IMR-90 (cell line): Measurements from ENCODE around the gene GNAO1. TPM values are rescaled to one million over a fixed set of nuclear protein-coding genes. Genes with fewer than 3 reads are reported as not detected.

Experiments
- ATAC-seq: fragments of 200-7000 bp; cut with Tn5 transposase; 2 replicates; pipeline ENCODE4 v1.9.1; 2020; ENCODE audit warnings: low read depth, mild to moderate bottlenecking, moderate library complexity
- BruUV-seq: library from RNA; stranded (reverse); fragments of 400-500 nt; replicated peaks from 2 replicates; lab custom pipeline; 2021; lab: Mats Ljungman, UMichigan
- CTCF ChIA-PET: fragments of 300-600 bp; formaldehyde crosslinking; extraction: SDS; loops from one replicate; lab custom pipeline; 2021; ENCODE audit warnings: antibody characterized with exemption; lab: Yijun Ruan, JAX
- POLR2A ChIA-PET: fragments of 300-600 bp; sonication (Branson Sonifier 250); formaldehyde crosslinking; loops from one replicate; lab custom pipeline; 2022; ENCODE audit warnings: antibody characterized with exemption; ENCODE audit not compliant: unreplicated experiment; lab: Charles Lee
- DNase-seq: peaks from one replicate; pipeline ENCODE4 v3.0.0; 2013
- H2AFZ ChIP-seq: replicated peaks from 2 replicates; pipeline ENCODE3; 2013; ENCODE audit warnings: low read length, mild to moderate bottlenecking; ENCODE audit not compliant: poor library complexity
- H2AK5ac ChIP-seq: 2 replicates; pipeline ENCODE4 v1.6.1; 2013; ENCODE audit warnings: low read depth, low read length, inconsistent platforms
- H2AK9ac ChIP-seq: replicated peaks from 2 replicates; pipeline ENCODE3; 2013; ENCODE audit warnings: mild to moderate bottlenecking, low read depth, low read length, moderate library complexity; ENCODE audit not compliant: poor library complexity
- H2BK120ac ChIP-seq: 2 replicates; pipeline ENCODE4 v1.6.1; 2013; ENCODE audit warnings: low read depth, low read length, inconsistent platforms
- H2BK15ac ChIP-seq: 3 replicates; pipeline ENCODE4 v1.6.1; 2013; ENCODE audit warnings: low read depth, low read length, inconsistent platforms
- H2BK20ac ChIP-seq: 2 replicates; pipeline ENCODE4 v1.6.1; 2013; ENCODE audit warnings: low read depth, mild to moderate bottlenecking, inconsistent platforms, low read length, moderate library complexity
- H2BK5ac ChIP-seq: 2 replicates; pipeline ENCODE4 v1.6.1; 2013; ENCODE audit warnings: mild to moderate bottlenecking, low read depth, low read length, inconsistent platforms; ENCODE audit not compliant: poor library complexity, severe bottlenecking
- H3K14ac ChIP-seq: replicated peaks from 2 replicates; pipeline ENCODE4 v1.6.1; 2013; ENCODE audit warnings: low read depth, low read length, inconsistent platforms
- H3K18ac ChIP-seq: 2 replicates; pipeline ENCODE4 v1.6.1; 2013; ENCODE audit warnings: low read depth, low read length, control low read depth
- H3K23ac ChIP-seq: 2 replicates; pipeline ENCODE4 v1.6.1; 2013; ENCODE audit warnings: low read depth, low read length, inconsistent platforms
- H3K27ac ChIP-seq: 2 replicates; pipeline ENCODE4 v1.5.1; 2013; ENCODE audit warnings: mild to moderate bottlenecking, control low read depth, low read length; ENCODE audit not compliant: insufficient read depth
- H3K27me3 ChIP-seq: 2 replicates; pipeline ENCODE4 v1.6.1; 2013; ENCODE audit warnings: low read length; ENCODE audit not compliant: control insufficient read depth, insufficient read depth
- H3K36me3 ChIP-seq: 2 replicates; pipeline ENCODE4 v1.6.1; 2013; ENCODE audit warnings: low read length, mixed read lengths; ENCODE audit not compliant: control insufficient read depth, insufficient read depth
- H3K4ac ChIP-seq: 2 replicates; pipeline ENCODE4 v1.6.1; 2013; ENCODE audit warnings: low read depth, low read length, inconsistent platforms
- H3K4me1 ChIP-seq: 2 replicates; pipeline ENCODE4 v1.6.1; 2013; ENCODE audit warnings: low read length, mixed read lengths; ENCODE audit not compliant: control insufficient read depth, insufficient read depth
- H3K4me2 ChIP-seq: 2 replicates; pipeline ENCODE4 v1.6.1; 2013; ENCODE audit warnings: low read depth, mild to moderate bottlenecking, control low read depth, low read length, moderate library complexity
- H3K4me3 ChIP-seq: 2 replicates; pipeline ENCODE4 v1.5.1; 2013; ENCODE audit warnings: low read depth, mild to moderate bottlenecking, control low read depth, low read length, moderate library complexity; ENCODE audit not compliant: insufficient read depth
- H3K56ac ChIP-seq: 2 replicates; pipeline ENCODE4 v1.6.1; 2013; ENCODE audit warnings: low read length, inconsistent platforms; ENCODE audit not compliant: insufficient read depth; ENCODE audit errors: extremely low read depth
- H3K79me1 ChIP-seq, 2 experiments: 2 replicates each; pipeline ENCODE4 v1.6.1; 2013; ENCODE audit warnings: low read length in 2 of 2, inconsistent platforms in 1 of 2, low read depth in 1 of 2
- H3K9ac ChIP-seq: 2 replicates; pipeline ENCODE4 v1.6.1; 2013; ENCODE audit warnings: low read depth, low read length, control low read depth
- H3K9me1 ChIP-seq: 2 replicates; pipeline ENCODE4 v1.6.1; 2013; ENCODE audit warnings: low read length, inconsistent platforms; ENCODE audit not compliant: insufficient read depth
- H3K9me3 ChIP-seq: 2 replicates; pipeline ENCODE4 v1.6.1; 2013; ENCODE audit warnings: low read length; ENCODE audit not compliant: control insufficient read depth, insufficient read depth
- H4K20me1 ChIP-seq: 2 replicates; pipeline ENCODE4 v1.6.1; 2013; ENCODE audit warnings: low read length, inconsistent platforms; ENCODE audit not compliant: insufficient read depth
- H4K5ac ChIP-seq: 2 replicates; pipeline ENCODE4 v1.6.1; 2013; ENCODE audit warnings: mild to moderate bottlenecking, low read depth, low read length, control low read depth
- H4K8ac ChIP-seq, 2 experiments: 2 replicates each; pipeline ENCODE4 v1.6.1; 2013; ENCODE audit warnings: low read depth in 2 of 2, low read length in 2 of 2, control low read depth in 1 of 2, inconsistent platforms in 1 of 2
- H4K91ac ChIP-seq: 2 replicates; pipeline ENCODE4 v1.6.1; 2013; ENCODE audit warnings: low read depth, low read length, inconsistent platforms; ENCODE audit not compliant: insufficient read depth
- BHLHE40 ChIP-seq: fragments of 150-350 bp; IDR thresholded peaks from 2 replicates; pipeline ENCODE4 v1.6.1; 2016; ENCODE audit warnings: mild to moderate bottlenecking, low read depth, low read length
- CEBPB ChIP-seq: IDR thresholded peaks from 2 replicates; pipeline ENCODE4 v1.6.1; 2012; ENCODE audit warnings: low read depth, low read length, improper control_type of control experiment
- CHD1 ChIP-seq: IDR thresholded peaks from 2 replicates; pipeline ENCODE4 v1.6.1; 2012; ENCODE audit warnings: low read depth, low read length, improper control_type of control experiment
- ELK1 ChIP-seq: fragments of 150-350 bp; IDR thresholded peaks from 2 replicates; pipeline ENCODE4 v1.6.1; 2016; ENCODE audit warnings: low read depth, mild to moderate bottlenecking, low read length, moderate library complexity, borderline replicate concordance
- FOS ChIP-seq: fragments of 150-350 bp; IDR thresholded peaks from 2 replicates; pipeline ENCODE4 v1.6.1; 2016; ENCODE audit warnings: low read depth, low read length
- NFE2L2 ChIP-seq: fragments of 150-350 bp; IDR thresholded peaks from 2 replicates; pipeline ENCODE4 v1.6.1; 2016; ENCODE audit warnings: low read depth, mild to moderate bottlenecking, low read length
- POLR2A ChIP-seq: IDR thresholded peaks from 2 replicates; pipeline ENCODE4 v1.6.1; 2012; ENCODE audit warnings: mild to moderate bottlenecking, low read depth, low read length
- RAD21 ChIP-seq: IDR thresholded peaks from 2 replicates; pipeline ENCODE4 v1.6.1; 2012; ENCODE audit warnings: low read length, improper control_type of control experiment
- RCOR1 ChIP-seq: IDR thresholded peaks from 2 replicates; pipeline ENCODE4 v1.6.1; 2012; ENCODE audit warnings: mild to moderate bottlenecking, low read length, improper control_type of control experiment; ENCODE audit not compliant: insufficient replicate concordance
- USF2 ChIP-seq: fragments of 150-350 bp; IDR thresholded peaks from 2 replicates; pipeline ENCODE4 v1.6.1; 2017; ENCODE audit warnings: mild to moderate bottlenecking, antibody characterized with exemption, low read length, low read depth
- WGBS, 2 experiments: methylation state at CpG; one replicate each; pipeline versions ENCODE4 v1.1.5 to v1.1.7; 2013; ENCODE audit warnings: missing lambda C conversion rate in 2 of 2; ENCODE audit not compliant: insufficient read length in 1 of 2; ENCODE audit errors: extremely low coverage in 2 of 2; 5-methylcytosine and 5-hydroxymethylcytosine counted together
- dilution Hi-C: fragments of 300-500 bp; cut with HindIII; formaldehyde crosslinking; loops from one replicate; pipeline ENCODE4 v1.14.3; 2018; ENCODE audit warnings: low sequenced_read_pairs; ENCODE audit not compliant: unreplicated experiment
- in situ Hi-C: fragments of 300-500 bp; cut with MboI; formaldehyde crosslinking; loops from 3 replicates; pipeline ENCODE4 v1.14.3; 2019; ENCODE audit warnings: low sequenced_read_pairs, inconsistent platforms, mixed read lengths
- intact Hi-C: fragments of 100-400 bp; cut with micrococcal nuclease; formaldehyde crosslinking; loops from 2 replicates; pipeline ENCODE4 v1.10.0; 2022
- polyA plus RNA-seq, 3 experiments: library from polyadenylated mRNA; depleted of rRNA; stranded (reverse); fragments of >200 nt; gene quantifications; 2 replicates each; pipeline ENCODE4 v1.2.3, GENCODE V29; 2012; ENCODE audit warnings: low replicate concordance in 1 of 3
- total RNA-seq: library from RNA; depleted of rRNA; stranded (reverse); fragments of >200 nt; gene quantifications from 2 replicates; pipeline ENCODE4 v1.2.3, GENCODE V29; 2012

GNAO1 gene
- total and polyA plus RNA-seq, 2 of the 4 experiments (the other 2 are of a cell fraction) = under 0.01 to 0.07 TPM

GRCh38 chr16:56303880-56304279 lies 112.6 kb downstream of the GNAO1 start:
- H3K14ac ChIP-seq = no peak overlapping the region
- no peak overlapping the region for H3K23ac ChIP-seq
- H3K36me3 ChIP-seq = no peaks in the 10 kb centered on the region
- no peak overlapping the region for H3K18ac ChIP-seq
- intact Hi-C loops (loop anchor here (5.0 kb wide), 1 partner anchor 112 kb away; the partner anchor contains the start of gene GNAO1), in situ Hi-C loops (loop anchor here (25.0 kb wide), 2 partner anchors 592 to 842 kb away; no protein-coding TSS in a partner anchor), dilution Hi-C loops (no loop called here)
- H3K9me1 ChIP-seq = no peaks in the 10 kb centered on the region; the same call in 1 of the 2 replicates
- POLR2A ChIA-PET = no interaction called here
- no peak overlapping the region for H3K4me2 ChIP-seq
- no peak overlapping the region for H2BK20ac ChIP-seq
- no peak overlapping the region for H2AK9ac ChIP-seq
- no peak for TF ChIP-seq CEBPB
- no peak for TF ChIP-seq POLR2A
- no peak for TF ChIP-seq NFE2L2
- no peak for TF ChIP-seq USF2
- no peak for TF ChIP-seq RCOR1
- TF ChIP-seq RAD21 = no peak
- no peak for TF ChIP-seq CHD1
- no peak for TF ChIP-seq FOS
- no peak for TF ChIP-seq ELK1
- TF ChIP-seq BHLHE40 = no peak
- DNase-seq (no peak), ATAC-seq (no peak)
- CTCF ChIA-PET = no interaction called here
- no TSS peak for BruUV-seq
- no peak overlapping the region for H3K9ac ChIP-seq
- H3K56ac ChIP-seq = no peak overlapping the region
- WGBS, 2 experiments = 100% methylated on average over 2 of the region's 6 CpGs; no CpG with 5 or more reads in 1 of the 2 experiments
- no peaks in the 10 kb centered on the region for H4K20me1 ChIP-seq
- no peak overlapping the region for H2AFZ ChIP-seq
- peaks cover 7% of the 10 kb centered on the region for H3K4me1 ChIP-seq
- H4K8ac ChIP-seq = no peak overlapping the region
- no peak overlapping the region for H2BK5ac ChIP-seq
- H3K4ac ChIP-seq = no peak overlapping the region
- H4K91ac ChIP-seq = no peak overlapping the region
- no peak overlapping the region for H2BK120ac ChIP-seq
- no peak overlapping the region for H2AK5ac ChIP-seq
- no peak overlapping the region for H3K27ac ChIP-seq
- no peaks in the 10 kb centered on the region for H3K9me3 ChIP-seq
- H3K4me3 ChIP-seq = no peak overlapping the region
- H3K27me3 ChIP-seq = peaks cover 38% of the 10 kb centered on the region; the same call in 1 of the 2 replicates
- no peak overlapping the region for H4K5ac ChIP-seq
- H2BK15ac ChIP-seq = no peak overlapping the region
- no peaks in the 10 kb centered on the region for H3K79me1 ChIP-seq
